ENCODE data around the gene TUBB8.
"Not testable (repeated sequence)": the region's sequence is repeated elsewhere in the genome, so short reads cannot be mapped to it uniquely, and the experiment has no call there.

Gene TUBB8

GRCh38 chr10:80477-81105, 31.5 kb upstream of the TUBB8 start:
- Mint-ChIP-seq H3K27ac (no peak overlapping the region), H3K27me3 (ENCODE audit: low read depth) (peaks cover 20% of the 10 kb centered on the region), H3K4me1 (ENCODE audit: low read depth) (no peaks in the 10 kb centered on the region), H3K9me3 (no peaks in the 10 kb centered on the region), H3K4me3 (no peak overlapping the region), H3K36me3 (ENCODE audit: low read depth) (no peaks in the 10 kb centered on the region)
- DNase-seq (ENCODE audit: low spot score) = no peak

GRCh38 chr10:79532-80215, 30.6 kb upstream of the TUBB8 start:
- H3K4me3 Mint-ChIP-seq = no peak overlapping the region
- no peaks in the 10 kb centered on the region for H3K9me3 Mint-ChIP-seq
- no peak overlapping the region for H3K27ac Mint-ChIP-seq

GRCh38 chr10:78556-78955, 29.5 kb upstream of the TUBB8 start:
- DNase-seq (ENCODE audit: low spot score) = no peak
- H3K4me1 Mint-ChIP-seq (ENCODE audit: low read depth) = no peaks in the 10 kb centered on the region
- H3K27me3 Mint-ChIP-seq (ENCODE audit: low read depth) = peaks cover 28% of the 10 kb centered on the region
- H3K27ac Mint-ChIP-seq = no peak overlapping the region
- no peaks in the 10 kb centered on the region for H3K9me3 Mint-ChIP-seq
- no peak overlapping the region for H3K4me3 Mint-ChIP-seq
- no peaks in the 10 kb centered on the region for H3K36me3 Mint-ChIP-seq (ENCODE audit: low read depth)

More at GRCh38 chr10:79532-80215, 30.6 kb upstream of the TUBB8 start:
- no peak for DNase-seq (ENCODE audit: low spot score)
- Mint-ChIP-seq H3K27me3 (ENCODE audit: low read depth) (peaks cover 26% of the 10 kb centered on the region), H3K36me3 (ENCODE audit: low read depth) (no peaks in the 10 kb centered on the region), H3K4me1 (ENCODE audit: low read depth) (no peaks in the 10 kb centered on the region)

GRCh38 chr10:74266-74621, 25.1 kb upstream of the TUBB8 start:
- not testable (repeated sequence) for H3K36me3 Mint-ChIP-seq (ENCODE audit: low read depth); DNase-seq (ENCODE audit: low spot score); H3K9me3 Mint-ChIP-seq; H3K4me1 Mint-ChIP-seq (ENCODE audit: low read depth); H3K27ac Mint-ChIP-seq
- H3K27me3 Mint-ChIP-seq (ENCODE audit: low read depth) = peaks cover 32% of the 10 kb centered on the region
- H3K4me3 Mint-ChIP-seq = peak overlapping the region; percentile 81

- peaks cover 28% of the 10 kb centered on the region for H3K27me3 Mint-ChIP-seq (ENCODE audit: low read depth)
- H3K4me3 Mint-ChIP-seq = peak overlapping the region; percentile 81
- H3K4me1 Mint-ChIP-seq (ENCODE audit: low read depth); H3K36me3 Mint-ChIP-seq (ENCODE audit: low read depth); H3K27ac Mint-ChIP-seq; H3K9me3 Mint-ChIP-seq: not testable (repeated sequence)
- peak; percentile 32 for DNase-seq (ENCODE audit: low spot score)
These were observed 24.6 kb upstream of the TUBB8 start for GRCh38 chr10:73543-74265.

- H3K27ac Mint-ChIP-seq; H3K27me3 Mint-ChIP-seq (ENCODE audit: low read depth); DNase-seq (ENCODE audit: low spot score); H3K4me3 Mint-ChIP-seq; H3K9me3 Mint-ChIP-seq; H3K4me1 Mint-ChIP-seq (ENCODE audit: low read depth); H3K36me3 Mint-ChIP-seq (ENCODE audit: low read depth): not testable (repeated sequence)
These were observed 19.1 kb upstream of the TUBB8 start for GRCh38 chr10:68156-68555.

GRCh38 chr10:49926-50325, 830 bp upstream of the TUBB8 start:
- not testable (repeated sequence) for H3K27me3 Mint-ChIP-seq (ENCODE audit: low read depth); H3K36me3 Mint-ChIP-seq (ENCODE audit: low read depth); H3K4me3 Mint-ChIP-seq; H3K4me1 Mint-ChIP-seq (ENCODE audit: low read depth); H3K27ac Mint-ChIP-seq; H3K9me3 Mint-ChIP-seq; DNase-seq (ENCODE audit: low spot score)

GRCh38 chr10:47864-48263, 1.2 kb downstream of the TUBB8 start:
- not testable (repeated sequence) for H3K9me3 Mint-ChIP-seq; H3K27me3 Mint-ChIP-seq (ENCODE audit: low read depth); DNase-seq (ENCODE audit: low spot score); H3K27ac Mint-ChIP-seq; H3K36me3 Mint-ChIP-seq (ENCODE audit: low read depth); H3K4me3 Mint-ChIP-seq; H3K4me1 Mint-ChIP-seq (ENCODE audit: low read depth)

GRCh38 chr10:13315-13635, 35.8 kb downstream of the TUBB8 start:
- H3K36me3 Mint-ChIP-seq (ENCODE audit: low read depth); DNase-seq (ENCODE audit: low spot score); H3K9me3 Mint-ChIP-seq; H3K4me1 Mint-ChIP-seq (ENCODE audit: low read depth); H3K27ac Mint-ChIP-seq; H3K27me3 Mint-ChIP-seq (ENCODE audit: low read depth); H3K4me3 Mint-ChIP-seq: not testable (repeated sequence)

- not testable (repeated sequence) for H3K27me3 Mint-ChIP-seq (ENCODE audit: low read depth); H3K4me1 Mint-ChIP-seq (ENCODE audit: low read depth); H3K36me3 Mint-ChIP-seq (ENCODE audit: low read depth); DNase-seq (ENCODE audit: low spot score); H3K9me3 Mint-ChIP-seq; H3K4me3 Mint-ChIP-seq; H3K27ac Mint-ChIP-seq
These were observed 36.4 kb downstream of the TUBB8 start for GRCh38 chr10:12444-13314.

- H3K27me3 Mint-ChIP-seq (ENCODE audit: low read depth); H3K27ac Mint-ChIP-seq; H3K4me3 Mint-ChIP-seq; DNase-seq (ENCODE audit: low spot score); H3K4me1 Mint-ChIP-seq (ENCODE audit: low read depth); H3K36me3 Mint-ChIP-seq (ENCODE audit: low read depth); H3K9me3 Mint-ChIP-seq: not testable (repeated sequence)
These were observed 37.8 kb downstream of the TUBB8 start for GRCh38 chr10:11260-11659.

GRCh38 chr10:10261-10971, 38.7 kb downstream of the TUBB8 start:
- not testable (repeated sequence) for H3K4me3 Mint-ChIP-seq; DNase-seq (ENCODE audit: low spot score); H3K9me3 Mint-ChIP-seq; H3K36me3 Mint-ChIP-seq (ENCODE audit: low read depth); H3K27ac Mint-ChIP-seq; H3K27me3 Mint-ChIP-seq (ENCODE audit: low read depth); H3K4me1 Mint-ChIP-seq (ENCODE audit: low read depth)
